ENCODE data around the gene CIAPIN1. TPM values are rescaled to one million over a fixed set of nuclear protein-coding genes. Genes with fewer than 3 reads are reported as not detected.
A peak's percentile ranks its signal among the peaks of the same experiment; 100 is the strongest.

The CIAPIN1 gene
- total and polyA plus RNA-seq, 2 of the 8 experiments (the other 6 are each of a cell fraction or from before 2014, with no cell fraction given), result 76.8 to 83.6 TPM

GRCh38 chr16:57401943-57402640 lies 45.1 kb downstream of the CIAPIN1 start:
- POLR2A ChIA-PET (ENCODE audit: partially characterized antibody), result interaction anchor here (1.3 kb wide), 1 partner anchor 11 kb away, joined by 3 read pairs; no protein-coding TSS in a partner anchor
- H2AFZ ChIP-seq (ENCODE audit: low read length), result 0 out of 2 replicates have a peak overlapping the region, but pooled peaks have one; percentile 0

More at GRCh38 chr16:57401943-57402640, 45.1 kb downstream of the CIAPIN1 start:
- Histone ChIP-seq H3K18ac (ENCODE audit: extremely low read depth, low read length) (no peak overlapping the region), H3K4me1 (replicated peaks in 1 of 4; ENCODE audit: control insufficient read depth in 3 of 4, insufficient read depth in 4 of 4, low read length in 3 of 4) (no peaks in the 10 kb centered on the region), H2AK5ac (ENCODE audit: low read depth, low read length) (no peak overlapping the region), H3K27me3 (replicated peaks in 1 of 4; ENCODE audit: control insufficient read depth in 3 of 4, extremely low read depth in 1 of 4, insufficient read depth in 3 of 4, low read length in 3 of 4) (no peaks in the 10 kb centered on the region), H2BK20ac (ENCODE audit: low read length) (no peak overlapping the region), H2BK12ac (ENCODE audit: low read depth, low read length) (no peak overlapping the region), H4K8ac (ENCODE audit: extremely low read depth, insufficient read depth, low read length) (no peak overlapping the region), H3K23ac (ENCODE audit: insufficient read length) (no peak overlapping the region), H4K91ac (replicated peaks; ENCODE audit: insufficient read length, low read length) (no peak overlapping the region), H3K4me2 (ENCODE audit: insufficient read depth in 1 of 2, low read depth in 2 of 2, low read length in 2 of 2) (no peak overlapping the region), H4K5ac (ENCODE audit: insufficient read length, low read depth, low read length) (no peak overlapping the region), H3K79me2 (ENCODE audit: control insufficient read depth in 1 of 2, insufficient read depth in 2 of 2, low read length in 2 of 2) (no peaks in the 10 kb centered on the region), H3K36me3 (ENCODE audit: control insufficient read depth in 2 of 4, insufficient read depth in 4 of 4, low read length in 3 of 4) (no peaks in the 10 kb centered on the region), H4K20me1 (replicated peaks in 1 of 2; ENCODE audit: control insufficient read depth in 1 of 2, insufficient read depth in 2 of 2, low read length in 2 of 2) (no peaks in the 10 kb centered on the region), H3K4ac (replicated peaks; ENCODE audit: insufficient read length, low read depth, low read length) (no peak overlapping the region), H2BK5ac (ENCODE audit: low read depth, low read length) (no peak overlapping the region), H2BK120ac (replicated peaks; ENCODE audit: low read depth, low read length) (no peak overlapping the region), H3K4me3 (ENCODE audit: extremely low read depth in 1 of 4, insufficient read depth in 2 of 4, low read depth in 3 of 4, low read length in 4 of 4) (no peak overlapping the region), H3K79me1 (ENCODE audit: low read depth, low read length) (no peaks in the 10 kb centered on the region), H3K9ac (replicated peaks in 1 of 4; ENCODE audit: extremely low read depth in 1 of 4, low read depth in 3 of 4, low read length in 3 of 4) (no peak overlapping the region), H3K14ac (ENCODE audit: insufficient read length) (no peak overlapping the region), H3K27ac (ENCODE audit: low read depth, low read length) (no peak overlapping the region), H3K9me3 (ENCODE audit: insufficient read depth in 2 of 2, low read depth in 1 of 2, low read length in 1 of 2) (no peaks in the 10 kb centered on the region), H3K56ac (replicated peaks; ENCODE audit: insufficient read length, low read depth, low read length) (no peak overlapping the region), H2BK15ac (ENCODE audit: low read length) (no peak overlapping the region), H3K23me2 (ENCODE audit: low read depth, low read length) (no peaks in the 10 kb centered on the region)
- FAIRE-seq (no peak), DNase-seq (ENCODE audit: low read depth in 1 of 2, low spot score in 2 of 2) (no peak)
- 72% methylated on average over 7 of the region's 7 CpGs; no CpG with 5 or more reads in 1 of the 2 experiments for WGBS, 2 experiments (ENCODE audit: extremely low coverage in 1 of 2, insufficient coverage in 1 of 2, insufficient read length in 1 of 2, insufficient replicate concordance in 2 of 2, low coverage in 1 of 2, low lambda C conversion rate in 2 of 2, missing lambda C conversion rate in 1 of 2)
- no peak for TF ChIP-seq EP300 (IDR thresholded peaks at IDR 0.05; ENCODE audit: borderline replicate concordance in 1 of 2, low read depth in 2 of 2, low read length in 2 of 2)
- CTCF ChIA-PET (ENCODE audit: partially characterized antibody), result interaction anchor here (0.7 to 12.3 kb wide), 5 partner anchors 10 to 101 kb away, joined by 3 to 71 read pairs (median 7); no protein-coding TSS in a partner anchor

Measured in H1 (cell line).